Osteocyte (in vitro differentiated cells): ENCODE measurements around the gene CDK12. TPM values are rescaled to one million over a fixed set of nuclear protein-coding genes. Genes with fewer than 3 reads are reported as not detected.
"Not testable (repeated sequence)": the region's sequence is repeated elsewhere in the genome, so short reads cannot be mapped to it uniquely, and the experiment has no call there.

ENCODE experiments used
- DNase-seq: peaks from one replicate; pipeline ENCODE4 v3.0.0; 2021; ENCODE audit warnings: mixed read lengths; ENCODE audit not compliant: unreplicated experiment; ENCODE audit errors: extremely low spot score
- H3K27ac Mint-ChIP-seq: one replicate; pipeline ENCODE4 v1.8.0; 2021; ENCODE audit warnings: mild to moderate bottlenecking, mixed read lengths; ENCODE audit not compliant: unreplicated experiment
- H3K27me3 Mint-ChIP-seq: one replicate; pipeline ENCODE4 v1.8.0; 2021; ENCODE audit warnings: mixed read lengths; ENCODE audit not compliant: unreplicated experiment
- H3K36me3 Mint-ChIP-seq: one replicate; pipeline ENCODE4 v1.8.0; 2021; ENCODE audit warnings: mixed read lengths; ENCODE audit not compliant: unreplicated experiment
- H3K4me1 Mint-ChIP-seq: one replicate; pipeline ENCODE4 v1.8.0; 2021; ENCODE audit warnings: mixed read lengths; ENCODE audit not compliant: unreplicated experiment
- H3K4me3 Mint-ChIP-seq: one replicate; pipeline ENCODE4 v1.8.0; 2021; ENCODE audit warnings: mild to moderate bottlenecking, moderate library complexity, mixed read lengths; ENCODE audit not compliant: unreplicated experiment
- H3K9me3 Mint-ChIP-seq: one replicate; pipeline ENCODE4 v1.8.0; 2021; ENCODE audit warnings: mixed read lengths; ENCODE audit not compliant: unreplicated experiment
- long read RNA-seq: library from polyadenylated mRNA; unstranded; transcript quantifications from one replicate; pipeline ENCODE4 v2.0.0, GENCODE V29; 2021
- total RNA-seq: library from RNA; stranded (reverse); gene quantifications from 2 replicates; pipeline ENCODE4 v1.2.1, GENCODE V29; 2021
- TF ChIP-seq, protein P1 (sequence below): fragments of 200-600 bp; sonication (generic); IDR thresholded peaks from 2 replicates; pipeline ENCODE4 v1.5.0; 2021; ENCODE audit warnings: antibody characterized with exemption, mild to moderate bottlenecking, moderate library complexity

The CDK12 gene
- total RNA-seq = 57.4 and 59.0 TPM in 2 replicates
- long read RNA-seq, partial matches to known transcripts = 2 of 5 reads
- long read RNA-seq, other reads (novel, unspliced or antisense) = 2 of 5 reads

DNA sequence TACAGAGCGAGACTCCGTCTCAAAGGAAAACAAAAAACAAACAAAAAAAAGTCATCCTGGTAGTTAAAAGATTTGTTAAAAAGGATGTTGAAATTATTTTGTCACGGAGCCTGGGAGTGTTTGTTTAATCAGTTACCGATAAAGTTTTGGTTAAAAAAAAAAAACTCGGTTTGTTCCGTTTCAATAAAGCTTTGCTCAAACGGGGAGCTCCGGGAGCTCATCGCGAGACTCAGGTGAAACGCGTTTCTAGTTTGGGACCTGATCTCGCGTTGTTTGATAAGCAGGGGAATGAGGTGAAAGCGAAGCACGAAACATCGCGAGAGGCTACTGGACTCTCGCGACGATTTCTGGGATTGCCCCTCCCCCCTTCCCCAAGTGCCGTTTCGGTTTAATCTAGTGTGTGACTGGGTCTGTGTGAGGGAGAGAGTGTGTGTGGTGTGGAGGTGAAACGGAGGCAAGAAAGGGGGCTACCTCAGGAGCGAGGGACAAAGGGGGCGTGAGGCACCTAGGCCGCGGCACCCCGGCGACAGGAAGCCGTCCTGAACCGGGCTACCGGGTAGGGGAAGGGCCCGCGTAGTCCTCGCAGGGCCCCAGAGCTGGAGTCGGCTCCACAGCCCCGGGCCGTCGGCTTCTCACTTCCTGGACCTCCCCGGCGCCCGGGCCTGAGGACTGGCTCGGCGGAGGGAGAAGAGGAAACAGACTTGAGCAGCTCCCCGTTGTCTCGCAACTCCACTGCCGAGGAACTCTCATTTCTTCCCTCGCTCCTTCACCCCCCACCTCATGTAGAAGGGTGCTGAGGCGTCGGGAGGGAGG is at the start of gene CDK12:
CDK12 (plus strand) TSS at position 374 of the 813 bp plus-strand sequence. CDS start 586 bp downstream, outside the sequence.
- Mint-ChIP-seq H3K4me1 (peaks cover 31% of the 10 kb centered on the region), H3K9me3 (no peaks in the 10 kb centered on the region), H3K27me3 (no peaks in the 10 kb centered on the region), H3K27ac (peak within 1 kb of the TSS; percentile 98), H3K36me3 (peaks cover 2% of the 10 kb centered on the region), H3K4me3 (peak within 1 kb of the TSS; percentile 95)
- peak; percentile 97 for DNase-seq
- TF ChIP-seq, protein P1, sequence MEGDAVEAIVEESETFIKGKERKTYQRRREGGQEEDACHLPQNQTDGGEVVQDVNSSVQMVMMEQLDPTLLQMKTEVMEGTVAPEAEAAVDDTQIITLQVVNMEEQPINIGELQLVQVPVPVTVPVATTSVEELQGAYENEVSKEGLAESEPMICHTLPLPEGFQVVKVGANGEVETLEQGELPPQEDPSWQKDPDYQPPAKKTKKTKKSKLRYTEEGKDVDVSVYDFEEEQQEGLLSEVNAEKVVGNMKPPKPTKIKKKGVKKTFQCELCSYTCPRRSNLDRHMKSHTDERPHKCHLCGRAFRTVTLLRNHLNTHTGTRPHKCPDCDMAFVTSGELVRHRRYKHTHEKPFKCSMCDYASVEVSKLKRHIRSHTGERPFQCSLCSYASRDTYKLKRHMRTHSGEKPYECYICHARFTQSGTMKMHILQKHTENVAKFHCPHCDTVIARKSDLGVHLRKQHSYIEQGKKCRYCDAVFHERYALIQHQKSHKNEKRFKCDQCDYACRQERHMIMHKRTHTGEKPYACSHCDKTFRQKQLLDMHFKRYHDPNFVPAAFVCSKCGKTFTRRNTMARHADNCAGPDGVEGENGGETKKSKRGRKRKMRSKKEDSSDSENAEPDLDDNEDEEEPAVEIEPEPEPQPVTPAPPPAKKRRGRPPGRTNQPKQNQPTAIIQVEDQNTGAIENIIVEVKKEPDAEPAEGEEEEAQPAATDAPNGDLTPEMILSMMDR = no peak

DNA sequence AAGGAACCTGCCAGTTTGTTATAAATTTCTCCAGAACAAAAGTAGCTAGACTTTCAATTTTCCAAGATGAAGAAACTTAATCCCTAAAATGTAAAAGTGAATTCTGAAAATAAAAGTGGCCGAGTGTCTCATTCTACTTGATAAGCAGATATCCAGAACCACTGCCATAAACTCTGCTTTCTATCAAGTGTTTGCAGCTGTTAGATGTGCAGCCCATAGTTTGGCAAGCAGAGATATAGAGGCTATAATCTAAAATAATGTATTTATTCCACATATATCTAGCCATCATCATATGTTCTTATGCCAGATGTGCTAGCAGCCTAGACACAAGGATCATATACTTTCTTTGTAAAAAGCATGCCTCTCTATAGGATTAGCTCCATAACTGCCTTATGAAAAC is 45.1 kb upstream of the CDK12 start:
- Mint-ChIP-seq H3K36me3 (peaks cover 31% of the 10 kb centered on the region), H3K4me3 (no peak overlapping the region), H3K4me1 (no peaks in the 10 kb centered on the region), H3K9me3 (no peaks in the 10 kb centered on the region), H3K27ac (no peak overlapping the region), H3K27me3 (no peaks in the 10 kb centered on the region)
- DNase-seq = no peak
- TF ChIP-seq, protein P1 = no peak

DNA sequence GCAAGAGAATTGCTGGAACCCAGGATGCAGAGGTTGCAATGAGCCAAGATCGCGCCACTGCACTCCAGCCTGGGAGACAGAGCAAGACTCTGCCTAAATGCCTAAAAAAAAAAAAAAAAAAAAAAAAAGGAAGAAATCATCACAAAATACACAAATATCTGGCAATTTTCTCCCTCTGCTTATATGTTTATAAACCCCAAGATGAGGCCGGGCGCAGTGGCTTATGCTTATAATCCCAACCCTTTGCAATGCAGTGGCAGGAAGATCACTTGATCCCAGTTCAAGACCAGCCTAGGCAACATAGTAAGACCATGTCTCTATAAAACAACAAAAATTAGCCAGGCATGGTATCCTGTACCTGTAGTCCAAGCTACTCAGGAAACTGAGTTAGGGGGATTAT is 31.7 kb upstream of the CDK12 start:
- DNase-seq = no peak
- Mint-ChIP-seq H3K36me3 (peaks cover 33% of the 10 kb centered on the region), H3K9me3 (no peaks in the 10 kb centered on the region)

DNA sequence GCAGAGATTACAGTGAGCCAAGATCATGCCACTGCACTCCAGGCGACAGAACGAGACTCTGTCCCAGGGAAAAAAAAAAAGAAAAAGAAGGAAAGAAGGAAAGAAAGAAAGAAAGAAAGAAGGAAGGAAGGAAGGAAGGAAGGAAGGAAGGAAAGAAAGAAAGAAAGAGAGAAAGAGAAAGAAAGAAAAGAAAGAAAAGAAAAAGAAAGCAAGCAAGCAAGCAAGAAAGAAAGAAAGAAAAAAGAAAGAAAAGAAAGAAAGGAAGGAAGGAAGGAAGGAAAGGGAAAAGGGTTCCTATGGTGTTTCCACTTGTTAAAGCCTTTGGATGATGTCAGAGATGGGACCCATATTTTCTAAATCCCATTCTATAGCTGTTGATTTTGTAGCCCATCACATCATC is 21.4 kb upstream of the CDK12 start:
- not testable (repeated sequence) for H3K4me1 Mint-ChIP-seq, H3K4me3 Mint-ChIP-seq, H3K9me3 Mint-ChIP-seq, H3K27me3 Mint-ChIP-seq, DNase-seq, H3K27ac Mint-ChIP-seq
- H3K36me3 Mint-ChIP-seq = peaks cover 45% of the 10 kb centered on the region

More for the DNA sequence above, 31.7 kb upstream of the CDK12 start:
- no peaks in the 10 kb centered on the region for H3K4me1 Mint-ChIP-seq
- H3K27ac Mint-ChIP-seq = no peak overlapping the region
- H3K4me3 Mint-ChIP-seq = no peak overlapping the region
- H3K27me3 Mint-ChIP-seq = no peaks in the 10 kb centered on the region
- TF ChIP-seq, protein P1 = no peak

DNA sequence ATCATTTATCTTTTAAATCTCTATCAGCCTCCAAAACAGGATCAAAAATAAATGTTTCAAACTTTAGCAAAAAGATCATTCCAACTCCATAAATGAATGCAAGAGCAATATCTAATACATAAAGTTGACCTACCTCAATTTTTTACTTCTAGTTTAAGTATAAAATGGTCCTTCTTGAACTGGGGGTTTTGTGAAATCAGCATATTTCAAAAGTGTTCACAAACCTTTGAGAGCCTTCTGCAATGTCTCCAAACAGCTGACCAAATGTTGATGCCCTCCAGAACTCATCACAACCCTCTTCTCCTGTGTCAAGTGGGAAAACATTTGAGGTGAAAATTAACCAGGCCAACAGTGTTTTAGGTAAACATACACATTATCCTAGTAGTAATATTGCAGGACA is 18.0 kb upstream of the CDK12 start:
- Mint-ChIP-seq H3K27ac (no peak overlapping the region), H3K4me3 (no peak overlapping the region), H3K27me3 (no peaks in the 10 kb centered on the region), H3K36me3 (peaks cover 42% of the 10 kb centered on the region), H3K9me3 (no peaks in the 10 kb centered on the region), H3K4me1 (no peaks in the 10 kb centered on the region)
- no peak for DNase-seq
- TF ChIP-seq, protein P1 = no peak
